Parathyroid adenoma (tissue), 2 donors: ENCODE data around the gene TMEM258.

ENCODE experiments used
- H2AFZ ChIP-seq: fragments of 300-600 bp; sonication (generic); one replicate; pipeline ENCODE4 v1.7.0; 2017; ENCODE audit warnings: antibody characterized with exemption, mild to moderate bottlenecking
- H3K27ac ChIP-seq: fragments of 300-600 bp; sonication (generic); one replicate; pipeline ENCODE4 v1.7.0; 2017
- H3K27me3 ChIP-seq: fragments of 300-600 bp; sonication (generic); one replicate; pipeline ENCODE4 v1.7.0; 2017; ENCODE audit warnings: low read length; ENCODE audit not compliant: control insufficient read depth, insufficient read depth
- H3K36me3 ChIP-seq: fragments of 300-600 bp; sonication (generic); one replicate; pipeline ENCODE4 v1.7.0; 2017; ENCODE audit warnings: low read length; ENCODE audit not compliant: control insufficient read depth, insufficient read depth
- H3K4me1 ChIP-seq: fragments of 300-600 bp; sonication (generic); one replicate; pipeline ENCODE4 v1.7.0; 2017; ENCODE audit warnings: control low read depth
- H3K4me2 ChIP-seq: fragments of 300-600 bp; sonication (generic); one replicate; pipeline ENCODE4 v1.7.0; 2017; ENCODE audit warnings: low read length
- H3K4me3 ChIP-seq: fragments of 300-600 bp; sonication (generic); one replicate; pipeline ENCODE4 v1.7.0; 2017; ENCODE audit warnings: low read depth, low read length
- H3K79me2 ChIP-seq: fragments of 300-600 bp; sonication (generic); one replicate; pipeline ENCODE4 v1.7.0; 2017; ENCODE audit warnings: control low read depth
- H3K9ac ChIP-seq: fragments of 300-600 bp; sonication (generic); one replicate; pipeline ENCODE4 v1.7.0; 2017; ENCODE audit warnings: mild to moderate bottlenecking
- H3K9me3 ChIP-seq: fragments of 300-600 bp; sonication (generic); one replicate; pipeline ENCODE4 v1.7.0; 2017; ENCODE audit warnings: low read length; ENCODE audit not compliant: control insufficient read depth
- TF ChIP-seq, protein P1 (sequence below): fragments of 300-600 bp; sonication (generic); IDR thresholded peaks from one replicate; pipeline ENCODE4 v1.7.0; 2017; ENCODE audit warnings: antibody characterized with exemption, mild to moderate bottlenecking
- donor health status: primary hyperparathyroidism.

The TMEM258 gene

DNA sequence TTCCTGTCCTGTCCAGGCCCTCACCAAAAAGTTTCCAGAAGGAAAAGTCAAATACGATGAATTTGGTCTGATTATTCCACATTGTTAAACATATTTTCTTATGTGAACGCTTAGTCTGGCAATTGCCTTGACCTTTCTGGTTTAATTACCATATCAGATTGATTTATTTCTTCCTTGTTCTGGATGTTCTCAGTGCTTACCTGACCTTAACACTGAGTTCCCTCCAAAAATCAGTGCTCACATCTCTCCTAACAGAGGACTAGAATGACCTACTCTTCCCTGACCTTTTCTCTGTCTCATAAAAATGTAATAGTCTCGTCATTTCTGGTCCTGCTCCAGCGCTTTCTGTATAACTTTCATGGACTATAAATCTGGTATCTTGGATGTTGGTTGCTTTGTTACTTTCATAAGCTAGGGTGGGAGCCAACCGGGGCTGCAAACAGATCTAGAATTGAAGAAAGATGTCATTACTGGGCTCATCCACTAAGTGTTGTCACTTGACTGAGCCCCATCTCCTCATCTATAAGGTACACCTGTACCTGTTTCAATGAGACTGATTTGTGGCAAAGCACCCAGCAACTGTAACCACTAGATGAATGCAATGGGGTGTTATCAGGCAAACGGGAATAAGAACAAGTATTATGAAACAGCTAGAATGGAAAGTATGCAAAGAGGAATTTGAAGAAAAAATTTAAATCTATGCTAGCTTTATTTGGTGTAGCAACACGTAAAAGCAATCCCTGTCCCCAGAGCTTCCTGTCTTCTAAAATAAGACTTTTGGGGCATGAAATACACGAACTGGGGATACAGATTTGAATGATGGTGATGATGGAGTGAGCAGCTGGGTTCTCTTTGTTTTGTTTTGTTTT, 38.1 kb upstream of the TMEM258 start:
- H3K9me3 ChIP-seq = no peaks in the 10 kb centered on the region
- no peak overlapping the region for H2AFZ ChIP-seq
- H3K36me3 ChIP-seq = no peaks in the 10 kb centered on the region
- H3K9ac ChIP-seq = no peak overlapping the region
- H3K79me2 ChIP-seq = no peaks in the 10 kb centered on the region
- no peak overlapping the region for H3K27ac ChIP-seq
- no peak overlapping the region for H3K4me2 ChIP-seq
- TF ChIP-seq, protein P1, sequence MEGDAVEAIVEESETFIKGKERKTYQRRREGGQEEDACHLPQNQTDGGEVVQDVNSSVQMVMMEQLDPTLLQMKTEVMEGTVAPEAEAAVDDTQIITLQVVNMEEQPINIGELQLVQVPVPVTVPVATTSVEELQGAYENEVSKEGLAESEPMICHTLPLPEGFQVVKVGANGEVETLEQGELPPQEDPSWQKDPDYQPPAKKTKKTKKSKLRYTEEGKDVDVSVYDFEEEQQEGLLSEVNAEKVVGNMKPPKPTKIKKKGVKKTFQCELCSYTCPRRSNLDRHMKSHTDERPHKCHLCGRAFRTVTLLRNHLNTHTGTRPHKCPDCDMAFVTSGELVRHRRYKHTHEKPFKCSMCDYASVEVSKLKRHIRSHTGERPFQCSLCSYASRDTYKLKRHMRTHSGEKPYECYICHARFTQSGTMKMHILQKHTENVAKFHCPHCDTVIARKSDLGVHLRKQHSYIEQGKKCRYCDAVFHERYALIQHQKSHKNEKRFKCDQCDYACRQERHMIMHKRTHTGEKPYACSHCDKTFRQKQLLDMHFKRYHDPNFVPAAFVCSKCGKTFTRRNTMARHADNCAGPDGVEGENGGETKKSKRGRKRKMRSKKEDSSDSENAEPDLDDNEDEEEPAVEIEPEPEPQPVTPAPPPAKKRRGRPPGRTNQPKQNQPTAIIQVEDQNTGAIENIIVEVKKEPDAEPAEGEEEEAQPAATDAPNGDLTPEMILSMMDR = no peak
- H3K4me3 ChIP-seq = no peak overlapping the region
- no peaks in the 10 kb centered on the region for H3K27me3 ChIP-seq
- H3K4me1 ChIP-seq = peaks cover 29% of the 10 kb centered on the region

DNA sequence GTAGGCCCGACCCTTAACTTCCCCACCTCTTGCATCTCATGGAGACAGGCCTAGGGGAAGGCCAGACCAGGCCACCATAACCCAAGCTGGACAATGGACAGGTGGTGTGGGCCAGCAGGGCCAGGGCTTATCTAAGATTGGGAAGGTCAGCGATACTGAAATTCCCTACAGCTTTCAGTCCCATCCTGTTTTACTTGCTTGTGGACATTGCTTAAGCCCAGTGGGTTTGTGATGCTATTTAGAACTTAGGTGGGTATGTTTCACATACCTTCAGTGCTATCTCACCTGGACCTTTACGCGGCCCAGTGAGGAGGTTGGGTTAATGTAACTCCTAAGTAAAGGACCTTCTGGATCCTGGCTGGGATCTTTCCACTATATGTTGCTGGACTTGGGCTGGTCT, 37.4 kb upstream of the TMEM258 start:
- Histone ChIP-seq H3K79me2 (no peaks in the 10 kb centered on the region), H3K36me3 (no peaks in the 10 kb centered on the region), H3K27ac (no peak overlapping the region), H3K9ac (no peak overlapping the region), H3K4me1 (peaks cover 26% of the 10 kb centered on the region), H3K9me3 (no peaks in the 10 kb centered on the region), H3K4me3 (no peak overlapping the region), H2AFZ (no peak overlapping the region), H3K27me3 (no peaks in the 10 kb centered on the region), H3K4me2 (peak overlapping the region; percentile 81)
- TF ChIP-seq, protein P1 = no peak

DNA sequence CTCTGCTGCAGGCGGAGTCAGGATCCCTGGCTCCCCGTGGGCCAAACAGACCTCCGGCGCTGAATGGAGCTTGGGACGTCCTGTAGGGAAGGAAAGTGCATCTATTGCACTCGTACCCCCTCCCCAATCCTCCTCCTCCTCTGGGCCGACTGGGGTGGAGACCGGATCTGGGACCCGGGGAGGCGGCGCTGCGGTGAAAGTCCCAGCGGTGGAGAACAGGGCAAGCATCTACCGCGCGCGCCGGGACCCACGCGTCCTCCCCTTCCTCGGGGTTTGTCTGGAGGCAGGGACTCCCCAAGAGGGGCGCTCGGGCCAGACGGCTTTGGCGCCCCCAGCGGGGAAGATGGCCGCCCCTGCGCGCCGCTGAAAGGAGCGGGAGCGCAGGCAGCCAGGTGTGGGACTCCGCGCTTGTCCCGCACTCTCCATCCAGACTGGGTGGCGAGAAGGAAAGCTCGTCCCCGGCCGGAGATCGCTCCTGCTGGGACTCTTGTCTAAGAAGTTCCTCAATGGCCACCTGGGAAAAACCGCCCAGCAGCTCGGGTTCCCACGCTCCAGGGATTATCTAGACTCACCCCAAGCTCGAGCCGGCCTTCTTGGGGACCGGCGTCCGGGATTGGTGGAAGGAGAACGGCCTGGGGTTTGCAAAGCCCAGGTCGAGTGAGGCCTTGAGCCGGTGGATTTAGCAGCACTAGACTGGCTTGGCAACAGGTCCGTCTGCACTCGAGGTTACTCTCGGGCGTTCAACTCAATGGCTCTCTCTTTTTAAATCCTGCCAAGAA, 36.4 kb upstream of the TMEM258 start:
- Histone ChIP-seq H3K27me3 (no peaks in the 10 kb centered on the region), H3K4me2 (peak overlapping the region; percentile 81), H3K36me3 (no peaks in the 10 kb centered on the region), H2AFZ (peak overlapping the region; percentile 69), H3K9ac (no peak overlapping the region), H3K9me3 (no peaks in the 10 kb centered on the region), H3K4me1 (peaks cover 18% of the 10 kb centered on the region), H3K79me2 (no peaks in the 10 kb centered on the region), H3K4me3 (peak overlapping the region; percentile 56), H3K27ac (peak overlapping the region; percentile 81)
- TF ChIP-seq, protein P1 = peak; percentile 18

DNA sequence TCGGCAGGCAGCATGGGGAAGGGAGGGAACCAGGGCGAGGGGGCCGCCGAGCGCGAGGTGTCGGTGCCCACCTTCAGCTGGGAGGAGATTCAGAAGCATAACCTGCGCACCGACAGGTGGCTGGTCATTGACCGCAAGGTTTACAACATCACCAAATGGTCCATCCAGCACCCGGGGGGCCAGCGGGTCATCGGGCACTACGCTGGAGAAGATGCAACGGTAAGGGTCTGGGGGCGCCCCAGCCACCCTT, 35.9 kb upstream of the TMEM258 start:
- TF ChIP-seq, protein P1 = no peak
- H3K27me3 ChIP-seq = no peaks in the 10 kb centered on the region
- peak overlapping the region; percentile 81 for H3K27ac ChIP-seq
- peaks cover 18% of the 10 kb centered on the region for H3K4me1 ChIP-seq
- no peaks in the 10 kb centered on the region for H3K79me2 ChIP-seq
- no peaks in the 10 kb centered on the region for H3K36me3 ChIP-seq
- H2AFZ ChIP-seq = peak overlapping the region; percentile 76
- no peak overlapping the region for H3K9ac ChIP-seq
- no peaks in the 10 kb centered on the region for H3K9me3 ChIP-seq
- peak overlapping the region; percentile 56 for H3K4me3 ChIP-seq
- peak overlapping the region; percentile 81 for H3K4me2 ChIP-seq
